Measurements from ENCODE around the gene SRMS.

SRMS gene

GRCh38 chr20:63547725-63548480 is at the start of gene SRMS:
TSS of gene SRMS (minus strand) at chr20:63547749. CDS start at chr20:63547463, 286 bp downstream.
- no peak for DNase-seq (ENCODE audit: low spot score)
- no peak within 1 kb of the TSS for H3K4me3 ChIP-seq
- TF ChIP-seq CTCF (IDR thresholded peaks at IDR 0.05) = no peak
- H3K27ac ChIP-seq = no peak within 1 kb of the TSS

- Histone ChIP-seq H3K4me3 (no peak overlapping the region), H3K27ac (no peak overlapping the region)
- TF ChIP-seq CTCF (IDR thresholded peaks at IDR 0.05) = no peak
- no peak for DNase-seq (ENCODE audit: low spot score)
Measured at GRCh38 chr20:63596423-63596822, 48.9 kb upstream of the SRMS start.

- no peak for DNase-seq (ENCODE audit: low spot score)
- TF ChIP-seq CTCF (IDR thresholded peaks at IDR 0.05) = no peak
Measured at GRCh38 chr20:63595416-63596127, 48.0 kb upstream of the SRMS start.

GRCh38 chr20:63594043-63594561 is 46.6 kb upstream of the SRMS start:
- DNase-seq (ENCODE audit: low spot score) = no peak
- no peak for TF ChIP-seq CTCF (IDR thresholded peaks at IDR 0.05)
- Histone ChIP-seq H3K27ac (peak overlapping the region in 1 of 2 donors; percentile 9), H3K4me3 (no peak overlapping the region)

More at GRCh38 chr20:63595416-63596127, 48.0 kb upstream of the SRMS start:
- Histone ChIP-seq H3K4me3 (no peak overlapping the region), H3K27ac (no peak overlapping the region)

- no peak for TF ChIP-seq CTCF (IDR thresholded peaks at IDR 0.05)
- H3K4me3 ChIP-seq = no peak overlapping the region
- DNase-seq (ENCODE audit: low spot score) = no peak
Measured at GRCh38 chr20:63592661-63593060, 45.1 kb upstream of the SRMS start.

GRCh38 chr20:63591786-63592355 is 44.3 kb upstream of the SRMS start:
- no peak for TF ChIP-seq CTCF (IDR thresholded peaks at IDR 0.05)
- H3K4me3 ChIP-seq = no peak overlapping the region
- H3K27ac ChIP-seq = no peak overlapping the region
- no peak for DNase-seq (ENCODE audit: low spot score)

More at GRCh38 chr20:63592661-63593060, 45.1 kb upstream of the SRMS start:
- H3K27ac ChIP-seq = no peak overlapping the region
